HepG2 (cell line): ENCODE data around the gene KTN1. TPM values are rescaled to one million over a fixed set of nuclear protein-coding genes. Genes with fewer than 3 reads are reported as not detected.

Experiments used
- NFE2 ChIP-seq: sonication (generic); formaldehyde crosslinking; IDR thresholded peaks from 2 replicates; pipeline ENCODE4 v1.4.0; 2020; ENCODE audit warnings: missing genetic modification reagents
- PAWR ChIP-seq: sonication (generic); formaldehyde crosslinking; IDR thresholded peaks from 2 replicates; pipeline ENCODE4 v1.4.0; 2020; ENCODE audit warnings: missing genetic modification reagents, mild to moderate bottlenecking, borderline replicate concordance
- SP2 ChIP-seq: sonication (generic); formaldehyde crosslinking; IDR thresholded peaks from 2 replicates; pipeline ENCODE4 v1.5.1; 2020; ENCODE audit warnings: mild to moderate bottlenecking, missing genetic modification reagents
- TBP ChIP-seq: sonication (generic); formaldehyde crosslinking; IDR thresholded peaks from 2 replicates; pipeline ENCODE4 v1.5.0; 2020; ENCODE audit warnings: missing genetic modification reagents
- ZNF235 ChIP-seq: sonication (generic); formaldehyde crosslinking; IDR thresholded peaks from 2 replicates; pipeline ENCODE4 v1.8.1; 2023; ENCODE audit warnings: mild to moderate bottlenecking, missing genetic modification reagents, borderline replicate concordance
- ZNF383 ChIP-seq: sonication (generic); formaldehyde crosslinking; IDR thresholded peaks from 2 replicates; pipeline ENCODE4 v1.4.0; 2020; ENCODE audit warnings: missing genetic modification reagents, mild to moderate bottlenecking, borderline replicate concordance
- ZNF724P ChIP-seq: sonication (generic); formaldehyde crosslinking; IDR thresholded peaks from 2 replicates; pipeline ENCODE4 v1.8.0; 2022; ENCODE audit warnings: missing genetic modification reagents, borderline replicate concordance
- ZSCAN30 ChIP-seq: sonication (generic); formaldehyde crosslinking; IDR thresholded peaks from 2 replicates; pipeline ENCODE4 v1.5.0; 2020; ENCODE audit warnings: mild to moderate bottlenecking, missing genetic modification reagents
- polyA plus RNA-seq, 8 experiments: library from polyadenylated mRNA; depleted of rRNA in 3 of 8; stranded (reverse) in 7 of 8; unstranded in 1 of 8; fragments of >200 nt; fragmentation: Illumina TruSeq in 4 of 8; extraction: Trizol in 4 of 8; gene quantifications; 2 replicates each; pipeline versions ENCODE4 v1.2.1 to v1.2.3, GENCODE V29; 2011 to 2016; ENCODE audit warnings: low read depth in 4 of 8, missing spikeins in 1 of 8, mixed read lengths in 1 of 8; ENCODE audit not compliant: insufficient read depth in 1 of 8
- total RNA-seq, 5 experiments: library from RNA; depleted of rRNA; stranded (reverse); fragments of >200 nt; fragmentation: Illumina TruSeq; extraction: Trizol; gene quantifications; 2 replicates each; pipeline ENCODE4 v1.2.3, GENCODE V29; 2016; ENCODE audit warnings: low read depth in 1 of 5
- TF ChIP-seq, protein P1 (sequence below): sonication (generic); formaldehyde crosslinking; IDR thresholded peaks from 2 replicates; pipeline ENCODE4 v1.8.1; 2023; ENCODE audit warnings: missing genetic modification reagents, inconsistent platforms, borderline replicate concordance
- TF ChIP-seq, protein P2 (sequence below): sonication (generic); formaldehyde crosslinking; IDR thresholded peaks from 2 replicates; pipeline ENCODE4 v1.4.0; 2020; ENCODE audit warnings: low read depth, mild to moderate bottlenecking, missing genetic modification reagents
- TF ChIP-seq, protein P3 (sequence below): sonication (generic); formaldehyde crosslinking; IDR thresholded peaks from 2 replicates; pipeline ENCODE4 v1.4.0; 2020; ENCODE audit warnings: missing genetic modification reagents; ENCODE audit errors: not compliant biosample characterization
- TF ChIP-seq, protein P4 (sequence below): sonication (generic); formaldehyde crosslinking; IDR thresholded peaks from 2 replicates; pipeline ENCODE4 v1.8.1; 2022; ENCODE audit warnings: mild to moderate bottlenecking, missing genetic modification reagents
- TF ChIP-seq, protein P5 (sequence below): sonication (generic); formaldehyde crosslinking; IDR thresholded peaks from 2 replicates; pipeline ENCODE4 v1.4.0; 2020; ENCODE audit warnings: missing genetic modification reagents
- TF ChIP-seq, protein P6 (sequence below): sonication (generic); formaldehyde crosslinking; IDR thresholded peaks from 2 replicates; pipeline ENCODE4 v1.4.0; 2020; ENCODE audit warnings: missing genetic modification reagents

The KTN1 gene
- total and polyA plus RNA-seq, 2 of the 13 experiments (the other 11 are each of a cell fraction or from before 2014, with no cell fraction given), result 60.6 to 169 TPM

DNA sequence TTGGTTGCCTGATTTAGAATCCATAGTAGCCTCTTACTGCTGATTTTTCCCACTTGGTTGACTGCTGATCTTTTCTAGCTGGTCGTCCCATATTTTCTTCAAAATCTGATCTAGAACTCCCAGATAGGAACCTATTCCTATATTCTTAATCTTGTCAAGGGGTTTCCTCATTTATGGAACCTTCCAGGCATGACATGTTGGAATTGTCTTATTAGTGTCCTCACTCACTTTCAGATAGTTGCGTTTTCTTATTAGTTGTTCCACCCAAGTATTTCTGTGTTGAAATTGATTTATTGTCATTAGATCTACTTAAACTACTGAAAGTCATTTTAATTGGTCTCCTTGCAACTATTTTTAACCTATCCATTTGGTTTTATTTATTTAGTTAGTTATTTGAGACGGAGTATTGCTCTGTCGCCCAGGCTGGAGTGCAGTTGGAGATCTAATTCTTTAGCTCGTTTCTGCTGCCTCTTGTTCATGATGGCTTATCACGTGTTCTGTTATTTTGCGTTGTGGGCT, 25.0 kb downstream of the KTN1 start (continued):
- TF ChIP-seq, protein P1, sequence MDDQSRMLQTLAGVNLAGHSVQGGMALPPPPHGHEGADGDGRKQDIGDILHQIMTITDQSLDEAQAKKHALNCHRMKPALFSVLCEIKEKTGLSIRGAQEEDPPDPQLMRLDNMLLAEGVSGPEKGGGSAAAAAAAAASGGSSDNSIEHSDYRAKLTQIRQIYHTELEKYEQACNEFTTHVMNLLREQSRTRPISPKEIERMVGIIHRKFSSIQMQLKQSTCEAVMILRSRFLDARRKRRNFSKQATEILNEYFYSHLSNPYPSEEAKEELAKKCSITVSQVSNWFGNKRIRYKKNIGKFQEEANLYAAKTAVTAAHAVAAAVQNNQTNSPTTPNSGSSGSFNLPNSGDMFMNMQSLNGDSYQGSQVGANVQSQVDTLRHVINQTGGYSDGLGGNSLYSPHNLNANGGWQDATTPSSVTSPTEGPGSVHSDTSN, result no peak
- no peak for TF ChIP-seq ZSCAN30 (CRISPR knock-in tag)
- TF ChIP-seq PAWR (CRISPR knock-in tag), result no peak
- TF ChIP-seq, protein P2, sequence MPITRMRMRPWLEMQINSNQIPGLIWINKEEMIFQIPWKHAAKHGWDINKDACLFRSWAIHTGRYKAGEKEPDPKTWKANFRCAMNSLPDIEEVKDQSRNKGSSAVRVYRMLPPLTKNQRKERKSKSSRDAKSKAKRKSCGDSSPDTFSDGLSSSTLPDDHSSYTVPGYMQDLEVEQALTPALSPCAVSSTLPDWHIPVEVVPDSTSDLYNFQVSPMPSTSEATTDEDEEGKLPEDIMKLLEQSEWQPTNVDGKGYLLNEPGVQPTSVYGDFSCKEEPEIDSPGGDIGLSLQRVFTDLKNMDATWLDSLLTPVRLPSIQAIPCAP, result no peak
- no peak for TF ChIP-seq ZNF383 (CRISPR knock-in tag)
- TF ChIP-seq, protein P3, sequence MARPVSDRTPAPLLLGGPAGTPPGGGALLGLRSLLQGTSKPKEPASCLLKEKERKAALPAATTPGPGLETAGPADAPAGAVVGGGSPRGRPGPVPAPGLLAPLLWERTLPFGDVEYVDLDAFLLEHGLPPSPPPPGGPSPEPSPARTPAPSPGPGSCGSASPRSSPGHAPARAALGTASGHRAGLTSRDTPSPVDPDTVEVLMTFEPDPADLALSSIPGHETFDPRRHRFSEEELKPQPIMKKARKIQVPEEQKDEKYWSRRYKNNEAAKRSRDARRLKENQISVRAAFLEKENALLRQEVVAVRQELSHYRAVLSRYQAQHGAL, result no peak
- TF ChIP-seq TBP (CRISPR knock-in tag), result no peak
- TF ChIP-seq, protein P4, sequence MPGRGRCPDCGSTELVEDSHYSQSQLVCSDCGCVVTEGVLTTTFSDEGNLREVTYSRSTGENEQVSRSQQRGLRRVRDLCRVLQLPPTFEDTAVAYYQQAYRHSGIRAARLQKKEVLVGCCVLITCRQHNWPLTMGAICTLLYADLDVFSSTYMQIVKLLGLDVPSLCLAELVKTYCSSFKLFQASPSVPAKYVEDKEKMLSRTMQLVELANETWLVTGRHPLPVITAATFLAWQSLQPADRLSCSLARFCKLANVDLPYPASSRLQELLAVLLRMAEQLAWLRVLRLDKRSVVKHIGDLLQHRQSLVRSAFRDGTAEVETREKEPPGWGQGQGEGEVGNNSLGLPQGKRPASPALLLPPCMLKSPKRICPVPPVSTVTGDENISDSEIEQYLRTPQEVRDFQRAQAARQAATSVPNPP (CRISPR knock-in tag), result no peak
- TF ChIP-seq SP2 (CRISPR knock-in tag), result no peak
- TF ChIP-seq NFE2 (CRISPR knock-in tag), result no peak
- no peak for TF ChIP-seq ZNF235 (CRISPR knock-in tag)
- TF ChIP-seq, protein P5, sequence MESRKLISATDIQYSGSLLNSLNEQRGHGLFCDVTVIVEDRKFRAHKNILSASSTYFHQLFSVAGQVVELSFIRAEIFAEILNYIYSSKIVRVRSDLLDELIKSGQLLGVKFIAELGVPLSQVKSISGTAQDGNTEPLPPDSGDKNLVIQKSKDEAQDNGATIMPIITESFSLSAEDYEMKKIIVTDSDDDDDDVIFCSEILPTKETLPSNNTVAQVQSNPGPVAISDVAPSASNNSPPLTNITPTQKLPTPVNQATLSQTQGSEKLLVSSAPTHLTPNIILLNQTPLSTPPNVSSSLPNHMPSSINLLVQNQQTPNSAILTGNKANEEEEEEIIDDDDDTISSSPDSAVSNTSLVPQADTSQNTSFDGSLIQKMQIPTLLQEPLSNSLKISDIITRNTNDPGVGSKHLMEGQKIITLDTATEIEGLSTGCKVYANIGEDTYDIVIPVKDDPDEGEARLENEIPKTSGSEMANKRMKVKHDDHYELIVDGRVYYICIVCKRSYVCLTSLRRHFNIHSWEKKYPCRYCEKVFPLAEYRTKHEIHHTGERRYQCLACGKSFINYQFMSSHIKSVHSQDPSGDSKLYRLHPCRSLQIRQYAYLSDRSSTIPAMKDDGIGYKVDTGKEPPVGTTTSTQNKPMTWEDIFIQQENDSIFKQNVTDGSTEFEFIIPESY (CRISPR knock-in tag), result no peak
- no peak for TF ChIP-seq ZNF724P (CRISPR knock-in tag)
- TF ChIP-seq, protein P6, sequence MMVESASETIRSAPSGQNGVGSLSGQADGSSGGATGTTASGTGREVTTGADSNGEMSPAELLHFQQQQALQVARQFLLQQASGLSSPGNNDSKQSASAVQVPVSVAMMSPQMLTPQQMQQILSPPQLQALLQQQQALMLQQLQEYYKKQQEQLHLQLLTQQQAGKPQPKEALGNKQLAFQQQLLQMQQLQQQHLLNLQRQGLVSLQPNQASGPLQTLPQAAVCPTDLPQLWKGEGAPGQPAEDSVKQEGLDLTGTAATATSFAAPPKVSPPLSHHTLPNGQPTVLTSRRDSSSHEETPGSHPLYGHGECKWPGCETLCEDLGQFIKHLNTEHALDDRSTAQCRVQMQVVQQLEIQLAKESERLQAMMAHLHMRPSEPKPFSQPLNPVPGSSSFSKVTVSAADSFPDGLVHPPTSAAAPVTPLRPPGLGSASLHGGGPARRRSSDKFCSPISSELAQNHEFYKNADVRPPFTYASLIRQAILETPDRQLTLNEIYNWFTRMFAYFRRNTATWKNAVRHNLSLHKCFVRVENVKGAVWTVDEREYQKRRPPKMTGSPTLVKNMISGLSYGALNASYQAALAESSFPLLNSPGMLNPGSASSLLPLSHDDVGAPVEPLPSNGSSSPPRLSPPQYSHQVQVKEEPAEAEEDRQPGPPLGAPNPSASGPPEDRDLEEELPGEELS (CRISPR knock-in tag), result no peak
- TF ChIP-seq, all 625 proteins: peak for 0
